Heart left ventricle (tissue), 13 donors: ENCODE measurements around the gene ROBO1.

ENCODE experiments used
- POLR2A ChIP-seq, 2 donors: fragments of 450-650 bp; IDR thresholded peaks; one replicate each; pipeline ENCODE4 v1.6.1; 2017; ENCODE audit warnings: antibody characterized with exemption in 2 of 2, mild to moderate bottlenecking in 2 of 2, moderate library complexity in 2 of 2
- TF ChIP-seq, protein P1 (sequence below), 12 donors: fragments of 200-600 bp; sonication (generic) in 4 of 12; IDR thresholded peaks; one replicate each; pipeline versions ENCODE4 v1.5.0 to v1.8.0; 2018 to 2022; ENCODE audit warnings: antibody characterized with exemption in 12 of 12, mild to moderate bottlenecking in 5 of 12
- donor health status: ischemic (EF 13 %, LVEDD 7.1; RV severe dilation, severe dysfunction).
- donor health status: DM: no; HTN: yes; CAD: no.
- donor health status: DM: no; HTN: no; CAD: no.
- donor health status: ischemic (EF 25% LVEDD 6.9; RV normal size, moderate dysfunction).
- donor health status: ischemic (EF 25% LVEDD 5.7; RV mildly dilated, moderate dysfunction).
- donor health status: ischemic (EF 35%, LVEDD 5.7; RV mildly dilated, moderate dysfunction).
- donor health status: nonischemic (EF 11% LVEDD 7.7; RV severe dilation, severe dysfunction).
- donor health status: DM: yes; HTN: yes; CAD: no.
- donor health status: PGD.
- donor health status: ischemic (EF 29% LVEDD 5.4; RV normal size, mild dysfunction).
- donor health status: nonischemic (EF 23%, LVEDD 6.1; RV moderate dilation, normal function).

DNA sequence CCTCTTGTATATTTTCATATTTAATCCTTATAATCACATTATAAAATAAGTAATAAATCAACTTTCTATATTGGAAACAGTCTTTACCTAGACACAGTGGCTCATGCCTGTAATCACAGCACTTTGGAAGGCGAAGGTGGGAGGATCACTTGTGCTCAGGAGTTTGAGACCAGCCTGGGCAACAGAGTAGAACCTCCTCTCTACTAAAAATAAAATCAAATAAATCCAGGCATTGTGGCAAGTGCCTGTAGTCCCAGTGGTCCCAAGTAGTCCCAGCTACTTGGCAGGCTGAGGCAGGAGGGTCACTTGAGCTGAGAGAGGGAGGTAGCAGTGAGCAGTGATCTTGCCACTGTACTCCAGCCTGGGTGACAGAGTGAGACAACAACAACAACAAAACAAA, 975.1 kb downstream of the ROBO1 start:
- TF ChIP-seq POLR2A (IDR thresholded peaks at IDR 0.05): no peak
- TF ChIP-seq, protein P1, sequence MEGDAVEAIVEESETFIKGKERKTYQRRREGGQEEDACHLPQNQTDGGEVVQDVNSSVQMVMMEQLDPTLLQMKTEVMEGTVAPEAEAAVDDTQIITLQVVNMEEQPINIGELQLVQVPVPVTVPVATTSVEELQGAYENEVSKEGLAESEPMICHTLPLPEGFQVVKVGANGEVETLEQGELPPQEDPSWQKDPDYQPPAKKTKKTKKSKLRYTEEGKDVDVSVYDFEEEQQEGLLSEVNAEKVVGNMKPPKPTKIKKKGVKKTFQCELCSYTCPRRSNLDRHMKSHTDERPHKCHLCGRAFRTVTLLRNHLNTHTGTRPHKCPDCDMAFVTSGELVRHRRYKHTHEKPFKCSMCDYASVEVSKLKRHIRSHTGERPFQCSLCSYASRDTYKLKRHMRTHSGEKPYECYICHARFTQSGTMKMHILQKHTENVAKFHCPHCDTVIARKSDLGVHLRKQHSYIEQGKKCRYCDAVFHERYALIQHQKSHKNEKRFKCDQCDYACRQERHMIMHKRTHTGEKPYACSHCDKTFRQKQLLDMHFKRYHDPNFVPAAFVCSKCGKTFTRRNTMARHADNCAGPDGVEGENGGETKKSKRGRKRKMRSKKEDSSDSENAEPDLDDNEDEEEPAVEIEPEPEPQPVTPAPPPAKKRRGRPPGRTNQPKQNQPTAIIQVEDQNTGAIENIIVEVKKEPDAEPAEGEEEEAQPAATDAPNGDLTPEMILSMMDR (IDR thresholded peaks at IDR 0.05): no peak
